Smooth muscle cell (in vitro differentiated cells): ENCODE results near the gene ZNF18. TPM values are rescaled to one million over a fixed set of nuclear protein-coding genes. Genes with fewer than 3 reads are reported as not detected.
"Not testable (repeated sequence)": the region's sequence is repeated elsewhere in the genome, so short reads cannot be mapped to it uniquely, and the experiment has no call there.

Experiments
- DNase-seq: peaks from one replicate; lab custom pipeline; 2025; ENCODE audit not compliant: unreplicated experiment; lab: John Stamatoyannopoulos, UW
- H2AFZ ChIP-seq: fragments of 200-600 bp; sonication (generic); 2 replicates; pipeline ENCODE4 v1.6.0; 2016; ENCODE audit warnings: antibody characterized with exemption, low read depth, mild to moderate bottlenecking
- H3F3A ChIP-seq: fragments of 200-600 bp; sonication (generic); 2 replicates; pipeline ENCODE4 v1.6.0; 2017; ENCODE audit warnings: antibody characterized with exemption, low read depth
- H3K27ac ChIP-seq: fragments of 200-600 bp; sonication (generic); 2 replicates; pipeline ENCODE4 v1.5.1; 2016; ENCODE audit warnings: low read depth, mild to moderate bottlenecking
- H3K27me3 ChIP-seq: fragments of 200-600 bp; sonication (generic); 2 replicates; pipeline ENCODE4 v1.6.1; 2016; ENCODE audit warnings: low read depth, mild to moderate bottlenecking
- H3K36me3 ChIP-seq: fragments of 200-600 bp; sonication (generic); 2 replicates; pipeline ENCODE4 v1.5.1; 2016; ENCODE audit warnings: low read depth
- H3K4me1 ChIP-seq: fragments of 200-600 bp; sonication (generic); 2 replicates; pipeline ENCODE4 v1.5.1; 2016; ENCODE audit warnings: low read depth
- H3K4me2 ChIP-seq: fragments of 200-600 bp; sonication (generic); 2 replicates; pipeline ENCODE4 v1.6.0; 2016; ENCODE audit warnings: mild to moderate bottlenecking
- H3K4me3 ChIP-seq: fragments of 200-600 bp; sonication (generic); 2 replicates; pipeline ENCODE4 v1.5.1; 2016; ENCODE audit warnings: mild to moderate bottlenecking
- H3K79me2 ChIP-seq: fragments of 200-600 bp; sonication (generic); 2 replicates; pipeline ENCODE4 v1.6.0; 2016; ENCODE audit warnings: low read depth, mild to moderate bottlenecking
- H3K9ac ChIP-seq: fragments of 200-600 bp; sonication (generic); 2 replicates; pipeline ENCODE4 v1.6.0; 2016; ENCODE audit warnings: low read depth
- H3K9me3 ChIP-seq: fragments of 200-600 bp; sonication (generic); replicated peaks from 2 replicates; pipeline ENCODE4 v1.5.1; 2016; ENCODE audit warnings: low read depth
- H4K20me1 ChIP-seq: fragments of 200-600 bp; sonication (generic); 2 replicates; pipeline ENCODE4 v1.6.0; 2016; ENCODE audit warnings: low read depth
- WGBS: methylation state at CpG from one replicate; pipeline ENCODE4 v1.1.7; 2016; ENCODE audit warnings: low lambda C conversion rate; 5-methylcytosine and 5-hydroxymethylcytosine counted together
- polyA plus RNA-seq: library from polyadenylated mRNA; unstranded; fragments of >200 nt; fragmentation: Nextera tagmentation; extraction: Ambion mirVana; gene quantifications from 2 replicates; pipeline ENCODE4 v1.2.1, GENCODE V29; 2016
- total RNA-seq: library from RNA; depleted of rRNA; stranded (reverse); fragments of >200 nt; gene quantifications from 2 replicates; pipeline ENCODE4 v1.2.3, GENCODE V29; 2014
- TF ChIP-seq, protein P1 (sequence below): fragments of 200-600 bp; sonication (generic); IDR thresholded peaks from 2 replicates; pipeline ENCODE4 v1.5.1; 2017; ENCODE audit warnings: borderline replicate concordance, mild to moderate bottlenecking, antibody characterized with exemption; ENCODE audit not compliant: insufficient read depth, poor library complexity, severe bottlenecking

The ZNF18 gene
- total and polyA plus RNA-seq, 2 experiments from 2014 or later = 8.6 to 10.9 TPM

DNA sequence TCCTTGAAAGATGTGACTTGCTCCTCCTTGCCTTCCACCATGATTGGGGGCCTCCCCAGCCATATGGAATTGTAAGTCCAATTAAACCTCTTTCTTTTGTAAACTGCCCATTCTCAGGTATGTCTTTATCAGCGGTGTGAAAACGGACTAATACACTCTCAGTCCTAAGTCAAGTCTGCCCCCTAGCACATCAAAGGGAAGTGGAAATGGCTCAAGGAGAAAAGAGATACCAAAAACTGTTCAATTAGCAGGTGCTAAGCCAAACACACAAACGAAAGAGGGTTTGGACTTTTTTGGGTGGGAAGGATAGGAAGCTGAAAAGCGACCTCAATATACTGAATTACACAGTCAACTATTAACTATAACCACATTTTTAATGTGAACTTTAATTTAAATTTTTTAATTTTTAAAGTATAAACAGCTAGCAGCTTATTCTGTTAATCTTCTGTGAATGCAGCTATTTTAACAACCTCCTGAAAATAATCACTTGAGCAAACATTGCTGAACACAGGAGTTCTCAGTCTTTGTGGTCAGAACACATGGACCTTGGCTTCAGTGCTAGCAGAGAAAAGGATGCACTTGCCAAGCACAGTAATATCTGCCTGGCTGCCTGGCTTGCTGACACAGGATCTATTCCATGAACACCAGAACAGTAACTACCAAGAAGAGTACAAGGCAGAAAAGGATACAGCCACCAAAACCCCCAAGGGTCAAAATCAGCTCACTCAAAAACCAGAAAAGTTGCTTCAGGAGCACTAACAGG is 10.9 kb downstream of the ZNF18 start:
- H2AFZ ChIP-seq = no peak overlapping the region
- 91% methylated on average over 4 of the region's 4 CpGs for WGBS

DNA sequence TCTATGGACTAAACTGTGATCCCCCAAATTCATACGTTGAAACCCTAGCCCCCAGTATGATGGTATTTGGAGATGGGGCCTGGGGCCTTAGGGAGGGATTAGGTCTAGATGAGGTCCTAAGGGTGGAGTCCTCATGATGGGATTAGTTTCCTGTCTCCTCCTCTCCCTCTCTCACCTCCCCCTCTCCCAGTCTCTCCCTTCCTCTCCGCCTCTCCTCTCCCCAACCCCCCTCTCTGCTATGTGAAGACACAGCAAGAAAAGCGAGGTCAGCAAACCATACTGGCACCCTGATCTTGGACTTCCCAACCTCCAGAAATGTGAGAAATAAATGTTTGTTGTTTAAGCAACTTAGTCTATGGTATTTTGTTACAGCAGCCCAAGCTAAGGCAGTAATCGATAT is 15.4 kb downstream of the ZNF18 start:
- H2AFZ ChIP-seq = no peak overlapping the region
- H3K4me2 ChIP-seq = no peak overlapping the region
- 87% methylated on average over 4 of the region's 4 CpGs for WGBS
- H3K27ac ChIP-seq = no peak overlapping the region
- H3K27me3 ChIP-seq = no peaks in the 10 kb centered on the region
- H4K20me1 ChIP-seq = peaks cover 10% of the 10 kb centered on the region
- H3F3A ChIP-seq = no peaks in the 10 kb centered on the region
- no peak overlapping the region for H3K4me3 ChIP-seq
- no peaks in the 10 kb centered on the region for H3K79me2 ChIP-seq
- no peaks in the 10 kb centered on the region for H3K9me3 ChIP-seq
- H3K36me3 ChIP-seq = peaks cover 6% of the 10 kb centered on the region
- DNase-seq = no peak
- H3K4me1 ChIP-seq = no peaks in the 10 kb centered on the region
- TF ChIP-seq, protein P1, sequence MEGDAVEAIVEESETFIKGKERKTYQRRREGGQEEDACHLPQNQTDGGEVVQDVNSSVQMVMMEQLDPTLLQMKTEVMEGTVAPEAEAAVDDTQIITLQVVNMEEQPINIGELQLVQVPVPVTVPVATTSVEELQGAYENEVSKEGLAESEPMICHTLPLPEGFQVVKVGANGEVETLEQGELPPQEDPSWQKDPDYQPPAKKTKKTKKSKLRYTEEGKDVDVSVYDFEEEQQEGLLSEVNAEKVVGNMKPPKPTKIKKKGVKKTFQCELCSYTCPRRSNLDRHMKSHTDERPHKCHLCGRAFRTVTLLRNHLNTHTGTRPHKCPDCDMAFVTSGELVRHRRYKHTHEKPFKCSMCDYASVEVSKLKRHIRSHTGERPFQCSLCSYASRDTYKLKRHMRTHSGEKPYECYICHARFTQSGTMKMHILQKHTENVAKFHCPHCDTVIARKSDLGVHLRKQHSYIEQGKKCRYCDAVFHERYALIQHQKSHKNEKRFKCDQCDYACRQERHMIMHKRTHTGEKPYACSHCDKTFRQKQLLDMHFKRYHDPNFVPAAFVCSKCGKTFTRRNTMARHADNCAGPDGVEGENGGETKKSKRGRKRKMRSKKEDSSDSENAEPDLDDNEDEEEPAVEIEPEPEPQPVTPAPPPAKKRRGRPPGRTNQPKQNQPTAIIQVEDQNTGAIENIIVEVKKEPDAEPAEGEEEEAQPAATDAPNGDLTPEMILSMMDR = no peak
- no peak overlapping the region for H3K9ac ChIP-seq

More for the DNA sequence above, 10.9 kb downstream of the ZNF18 start:
- Histone ChIP-seq H3K27me3 (no peaks in the 10 kb centered on the region), H3K79me2 (no peaks in the 10 kb centered on the region), H3K9me3 (no peaks in the 10 kb centered on the region), H3F3A (no peaks in the 10 kb centered on the region), H3K36me3 (peaks cover 8% of the 10 kb centered on the region), H3K4me3 (no peak overlapping the region), H3K27ac (no peak overlapping the region), H3K4me1 (no peaks in the 10 kb centered on the region), H3K4me2 (no peak overlapping the region), H3K9ac (no peak overlapping the region), H4K20me1 (peaks cover 15% of the 10 kb centered on the region)
- DNase-seq = no peak
- TF ChIP-seq, protein P1 = no peak

DNA sequence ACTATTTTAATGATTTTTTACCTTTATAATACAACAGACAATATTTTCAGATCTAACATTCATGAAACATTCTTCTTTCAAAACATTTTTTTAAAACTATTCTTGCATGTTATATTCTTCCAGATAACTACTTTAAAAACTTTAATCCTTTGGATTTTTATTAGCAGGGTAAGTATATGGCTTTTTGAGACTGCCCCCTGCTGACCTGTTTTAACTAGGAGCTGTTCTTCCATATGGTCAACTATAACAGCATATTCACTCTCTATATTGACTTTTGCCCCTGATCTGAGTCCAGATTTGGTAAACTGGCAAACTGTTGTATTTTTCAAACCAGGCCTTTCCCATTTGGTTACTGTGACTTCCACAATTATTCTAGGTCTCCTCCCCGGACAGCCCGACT is 16.5 kb downstream of the ZNF18 start:
- Histone ChIP-seq H3K9ac (no peak overlapping the region), H3K79me2 (no peaks in the 10 kb centered on the region), H3F3A (no peaks in the 10 kb centered on the region), H3K27ac (no peak overlapping the region), H3K4me1 (no peaks in the 10 kb centered on the region), H3K27me3 (no peaks in the 10 kb centered on the region), H4K20me1 (no peaks in the 10 kb centered on the region), H3K4me2 (no peak overlapping the region), H3K9me3 (no peaks in the 10 kb centered on the region), H2AFZ (no peak overlapping the region), H3K4me3 (no peak overlapping the region), H3K36me3 (peaks cover 6% of the 10 kb centered on the region)
- TF ChIP-seq, protein P1 = peak; percentile 26
- no peak for DNase-seq
- WGBS = 93% methylated on average over 2 of the region's 2 CpGs

DNA sequence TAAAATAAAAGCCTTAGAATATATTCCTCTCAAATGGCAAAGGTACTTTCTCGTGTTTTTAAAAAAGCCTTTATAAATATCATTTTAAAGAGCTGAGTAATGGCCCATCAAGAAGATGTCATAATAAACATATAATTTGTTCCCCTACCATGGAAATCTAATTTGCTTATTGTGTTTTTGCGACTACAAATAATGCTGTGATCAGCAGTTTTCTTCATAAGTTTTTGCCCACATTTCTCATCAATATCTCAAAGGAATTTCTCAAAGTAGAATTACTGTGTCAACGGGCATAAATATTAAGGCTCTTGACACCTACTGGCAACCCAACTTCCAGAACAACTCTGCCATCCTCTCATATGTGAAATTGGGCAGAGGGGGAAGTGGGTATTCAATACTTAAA is 17.5 kb downstream of the ZNF18 start:
- Histone ChIP-seq H3K27me3 (no peaks in the 10 kb centered on the region), H3K79me2 (no peaks in the 10 kb centered on the region), H3K36me3 (peaks cover 6% of the 10 kb centered on the region)

GRCh38 chr17:11972741-11973140 is 24.5 kb downstream of the ZNF18 start:
- WGBS = 89% methylated on average over 19 of the region's 19 CpGs
- H3K9ac ChIP-seq, DNase-seq, H3K79me2 ChIP-seq, H4K20me1 ChIP-seq, H3K27ac ChIP-seq, H3K4me3 ChIP-seq, H3K9me3 ChIP-seq, H3K36me3 ChIP-seq, H3K4me1 ChIP-seq, H3K27me3 ChIP-seq, H2AFZ ChIP-seq, H3K4me2 ChIP-seq, H3F3A ChIP-seq: not testable (repeated sequence)

More for the DNA sequence above, 17.5 kb downstream of the ZNF18 start:
- Histone ChIP-seq H3K4me1 (no peaks in the 10 kb centered on the region), H2AFZ (no peak overlapping the region), H3K4me3 (no peak overlapping the region), H3K9me3 (no peaks in the 10 kb centered on the region), H3F3A (no peaks in the 10 kb centered on the region), H3K27ac (no peak overlapping the region), H3K9ac (no peak overlapping the region), H4K20me1 (no peaks in the 10 kb centered on the region), H3K4me2 (no peak overlapping the region)
- 97% methylated on average over 3 of the region's 3 CpGs for WGBS
- TF ChIP-seq, protein P1 = no peak
- DNase-seq = no peak
